CD4-positive, alpha-beta T cell treated with Interferon alpha-2 for 1 hour (primary cell): ENCODE data around the gene TRIM47.
"Not testable (repeated sequence)": the region's sequence is repeated elsewhere in the genome, so short reads cannot be mapped to it uniquely, and the experiment has no call there.

ENCODE experiments used
- DNase-seq, 2 donors: peaks; one replicate each; pipeline ENCODE4 v3.0.0-alpha.2; 2020 to 2022

The TRIM47 gene

GRCh38 chr17:75865404-75866188 is 12.8 kb downstream of the TRIM47 start:
- not testable (repeated sequence) for DNase-seq

- DNase-seq = peak in 1 of 2 donors; percentile 26
Observed at GRCh38 chr17:75864887-75865286, 13.5 kb downstream of the TRIM47 start.

GRCh38 chr17:75864448-75864871 is 13.9 kb downstream of the TRIM47 start:
- DNase-seq = peak; percentile 61 to 67

- DNase-seq = no peak
Observed at GRCh38 chr17:75861927-75862317, 16.5 kb downstream of the TRIM47 start.

GRCh38 chr17:75859358-75859757 is 19.0 kb downstream of the TRIM47 start:
- DNase-seq = not testable (repeated sequence)

- DNase-seq = no peak
Observed at GRCh38 chr17:75856062-75856756, 22.2 kb downstream of the TRIM47 start.

- peak; percentile 99 for DNase-seq
Observed at GRCh38 chr17:75855310-75856061, 22.9 kb downstream of the TRIM47 start, which contains the start of gene WBP2. TSS of gene WBP2 (minus strand) at chr17:75855335. CDS start at chr17:75855297, 38 bp downstream.

- DNase-seq = no peak
Observed at GRCh38 chr17:75854881-75855309, 23.5 kb downstream of the TRIM47 start.

GRCh38 chr17:75854101-75854748 is 24.2 kb downstream of the TRIM47 start:
- peak in 1 of 2 donors; percentile 24 for DNase-seq

- no peak for DNase-seq
Observed at GRCh38 chr17:75853433-75853832, 24.9 kb downstream of the TRIM47 start.

- DNase-seq = not testable (repeated sequence)
Observed at GRCh38 chr17:75851693-75851991, 26.7 kb downstream of the TRIM47 start.

GRCh38 chr17:75850928-75851692 is 27.3 kb downstream of the TRIM47 start:
- no peak for DNase-seq

GRCh38 chr17:75849724-75850123 is 28.7 kb downstream of the TRIM47 start:
- no peak for DNase-seq

GRCh38 chr17:75849279-75849646 is 29.1 kb downstream of the TRIM47 start:
- no peak for DNase-seq

- peak; percentile 69 to 84 for DNase-seq
Observed at GRCh38 chr17:75848523-75849278, 29.7 kb downstream of the TRIM47 start.

GRCh38 chr17:75847614-75848522 is 30.5 kb downstream of the TRIM47 start:
- no peak for DNase-seq

GRCh38 chr17:75846692-75847613 is 31.4 kb downstream of the TRIM47 start:
- no peak for DNase-seq

- no peak for DNase-seq
Observed at GRCh38 chr17:75845933-75846691, 32.3 kb downstream of the TRIM47 start.
